Measurements from ENCODE around the gene CYB561A3. TPM values are rescaled to one million over a fixed set of nuclear protein-coding genes. Genes with fewer than 3 reads are reported as not detected.

The CYB561A3 gene
- total RNA-seq, 1 experiment from 2014 or later, result 80.3 TPM

DNA sequence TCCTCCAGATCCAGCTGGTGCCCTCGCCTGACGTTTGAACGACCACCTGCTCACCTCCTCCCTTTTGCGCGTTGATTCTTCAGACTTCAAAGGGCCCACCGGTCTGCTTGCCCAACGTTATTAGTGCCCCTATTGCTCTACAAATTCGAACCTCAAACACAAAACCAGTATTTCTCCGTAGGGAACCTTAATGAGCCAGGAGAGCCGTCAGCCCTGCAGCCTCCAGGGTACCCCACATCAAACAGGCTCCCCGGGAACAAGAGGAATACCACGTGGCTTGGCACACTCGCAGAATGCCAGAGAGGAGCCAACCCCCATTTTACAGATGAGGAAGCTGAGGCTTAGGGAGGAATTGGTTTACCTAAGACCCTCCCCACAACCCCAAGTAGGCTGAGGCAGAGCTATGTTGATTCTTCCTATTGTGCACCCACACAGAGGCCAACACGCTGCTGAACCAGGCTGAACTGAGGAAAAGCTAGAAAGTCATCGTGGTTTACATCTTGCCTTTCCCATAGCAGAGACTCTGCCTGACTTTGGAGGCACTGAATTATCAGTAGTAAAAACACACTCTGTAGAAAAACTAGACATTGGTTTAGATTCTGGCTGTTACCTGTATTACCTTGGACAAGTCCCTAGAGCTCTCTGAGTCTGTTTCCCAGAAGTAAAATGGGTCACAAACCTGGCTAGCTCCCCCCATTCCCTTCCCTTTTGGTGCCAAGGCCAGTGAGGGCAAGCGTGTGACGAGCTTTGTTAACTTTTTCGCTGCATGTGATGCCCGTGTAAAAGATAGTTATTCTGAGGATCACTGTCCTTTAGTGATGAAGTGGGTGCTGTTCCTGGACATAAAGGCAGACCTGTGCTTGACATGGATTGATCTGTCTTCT, 27.9 kb downstream of the CYB561A3 start:
- DNase-seq (ENCODE audit: low read depth, low spot score) (no peak), ATAC-seq (no peak)
- BruUV-seq (replicated peaks), result TSS peak; percentile 92
- in situ Hi-C loops (cut with HindIII; ENCODE audit: low pct_unique_long_range_greater_than_20kb, low sequenced_read_pairs) (no loop called here), intact Hi-C loops (cut with micrococcal nuclease; ENCODE audit: unreplicated experiment) (no loop called here)
- TF ChIP-seq TCF7L2 (IDR thresholded peaks at IDR 0.05; ENCODE audit: low read depth, low read length) (peak; percentile 93), POLR2AphosphoS5 (IDR thresholded peaks at IDR 0.05; ENCODE audit: low read depth, low read length) (no peak)
- Histone ChIP-seq H3K4me3 (ENCODE audit: low read depth in 2 of 2, low read length in 2 of 2) (peak overlapping the region; percentile 92 to 98), H3K9me3 (ENCODE audit: control insufficient read depth, insufficient read depth, low read depth, low read length) (no peaks in the 10 kb centered on the region), H3K27me3 (ENCODE audit: control insufficient read depth, insufficient read depth, low read length) (no peaks in the 10 kb centered on the region), H3K36me3 (ENCODE audit: control insufficient read depth, insufficient read depth, low read length) (peaks cover 9% of the 10 kb centered on the region), H3K4me1 (ENCODE audit: control insufficient read depth, insufficient read depth, low read length) (peaks cover 31% of the 10 kb centered on the region), H3K27ac (ENCODE audit: low read length) (peak overlapping the region; percentile 98)
- ChIA-PET CTCF (interaction anchor here (1.9 kb wide), 1 partner anchor 52 kb away, joined by 11 read pairs; no protein-coding TSS in a partner anchor), POLR2A (interaction anchor here (0.6 kb wide), 1 partner anchor 40 kb away, joined by 4 read pairs; no protein-coding TSS in a partner anchor)

DNA sequence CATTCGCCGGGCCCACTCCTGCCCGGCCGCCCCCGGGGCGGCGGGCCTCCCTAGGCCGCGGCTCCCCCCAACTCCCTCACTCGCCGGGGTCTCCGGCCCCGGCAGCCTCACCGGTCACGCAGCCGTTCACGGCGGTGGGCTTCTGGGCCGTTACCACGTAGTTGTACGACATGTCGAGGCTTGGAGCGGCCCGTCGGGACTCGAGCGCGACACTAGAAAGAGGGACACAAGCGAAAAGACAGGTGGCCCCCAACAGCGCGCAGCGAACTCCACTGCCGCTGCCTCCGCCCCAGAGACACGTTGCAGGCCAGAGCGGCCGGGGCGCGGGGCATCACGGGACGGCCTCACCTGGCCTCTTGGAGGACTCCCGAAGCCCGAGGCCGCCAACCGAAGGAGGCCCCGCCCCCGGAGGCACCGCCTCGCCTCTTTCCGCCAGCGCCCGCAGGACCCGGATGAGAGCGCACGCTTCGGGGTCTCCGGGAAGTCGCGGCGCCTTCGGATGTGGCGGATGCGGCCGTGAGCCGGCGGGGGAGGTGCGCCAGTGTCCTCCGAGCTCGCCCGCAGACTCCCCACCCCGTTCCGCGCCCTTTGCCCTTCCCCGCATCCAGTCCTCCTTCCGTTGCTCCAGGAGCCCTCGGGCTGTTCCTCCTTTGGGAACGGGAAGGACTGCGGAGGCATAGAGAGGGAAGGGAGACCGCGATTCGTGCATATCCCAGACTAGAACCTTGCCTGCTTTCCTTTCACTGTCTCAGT, 28.7 kb downstream of the CYB561A3 start, which contains the start of the genes DDB1 and TKFC:
TSS of gene DDB1 (minus strand) at position 309 of the 753 bp plus-strand sequence. CDS start at position 172, 137 bp downstream.
TSS of gene TKFC (plus strand) at position 432 of the 753 bp plus-strand sequence. CDS start 1,501 bp downstream, outside the sequence.
- H3K4me3 ChIP-seq (ENCODE audit: low read depth in 2 of 2, low read length in 2 of 2), result peak within 1 kb of the TSS; percentile 92 to 98
- ChIA-PET CTCF (interaction anchor here (1.9 kb wide), 1 partner anchor 52 kb away, joined by 11 read pairs; no protein-coding TSS in a partner anchor), POLR2A (interaction anchor here (0.6 kb wide), 1 partner anchor 40 kb away, joined by 4 read pairs; no protein-coding TSS in a partner anchor)
- H3K27ac ChIP-seq (ENCODE audit: low read length), result peak within 1 kb of the TSS; percentile 98
- H3K4me1 ChIP-seq (ENCODE audit: control insufficient read depth, insufficient read depth, low read length), result peaks cover 31% of the 10 kb centered on the region
- in situ Hi-C loops (cut with HindIII; ENCODE audit: low pct_unique_long_range_greater_than_20kb, low sequenced_read_pairs), result no loop called here
- BruUV-seq (replicated peaks), result no TSS peak
- intact Hi-C loops (cut with micrococcal nuclease; ENCODE audit: unreplicated experiment), result no loop called here
- peak; percentile 97 for ATAC-seq
- peaks cover 13% of the 10 kb centered on the region for H3K36me3 ChIP-seq (ENCODE audit: control insufficient read depth, insufficient read depth, low read length)
- DNase-seq (ENCODE audit: low read depth, low spot score), result peak; percentile 35
- TF ChIP-seq CTCF (IDR thresholded peaks at IDR 0.05) (no peak), SIN3A (IDR thresholded peaks at IDR 0.05; ENCODE audit: borderline replicate concordance, insufficient read depth, low read depth, low read length) (peak; percentile 78; the same call in 1 of the 2 replicates), TCF7L2 (IDR thresholded peaks at IDR 0.05; ENCODE audit: low read depth, low read length) (no peak), POLR2AphosphoS5 (IDR thresholded peaks at IDR 0.05; ENCODE audit: low read depth, low read length) (peak; percentile 96), REST (IDR thresholded peaks at IDR 0.05; ENCODE audit: insufficient read depth in 1 of 2, low read depth in 2 of 2, low read length in 1 of 2) (0 out of 4 replicates have a peak, but pooled peaks of 1 of the 2 experiments have one; percentile 28)
- no peaks in the 10 kb centered on the region for H3K9me3 ChIP-seq (ENCODE audit: control insufficient read depth, insufficient read depth, low read depth, low read length)
- no peaks in the 10 kb centered on the region for H3K27me3 ChIP-seq (ENCODE audit: control insufficient read depth, insufficient read depth, low read length)
